Measurements from ENCODE around the gene TAB2.

The TAB2 gene

GRCh38 chr6:149325648-149326236 lies 8.2 kb downstream of the TAB2 start (continued):
- TF ChIP-seq CSRNP3 (CRISPR knock-in tag; IDR thresholded peaks at IDR 0.05) (no peak), SNAI2 (CRISPR knock-in tag; IDR thresholded peaks at IDR 0.05) (no peak), ZFP30 (CRISPR knock-in tag; IDR thresholded peaks at IDR 0.05) (no peak), TOX (CRISPR knock-in tag; IDR thresholded peaks at IDR 0.05; ENCODE audit: borderline replicate concordance) (no peak), BACH2 (CRISPR knock-in tag; IDR thresholded peaks at IDR 0.05; ENCODE audit: borderline replicate concordance) (no peak), ZC3H10 (CRISPR knock-in tag; IDR thresholded peaks at IDR 0.05) (no peak), ISL1 (CRISPR knock-in tag; IDR thresholded peaks at IDR 0.05) (no peak), ESRRG (CRISPR knock-in tag; IDR thresholded peaks at IDR 0.05) (no peak)

- no peak for TF ChIP-seq TCF4 (CRISPR knock-in tag; IDR thresholded peaks at IDR 0.05; ENCODE audit: borderline replicate concordance)
- TF ChIP-seq ZFP3 (CRISPR knock-in tag; IDR thresholded peaks at IDR 0.05) = no peak
- TF ChIP-seq RARB (CRISPR knock-in tag; IDR thresholded peaks at IDR 0.05) = no peak
- no peak for TF ChIP-seq POU6F1 (CRISPR knock-in tag; IDR thresholded peaks at IDR 0.05; ENCODE audit: borderline replicate concordance, low read depth)
- ATAC-seq = no peak
Measured at GRCh38 chr6:149327638-149328037, 10.1 kb downstream of the TAB2 start.

- no peak for ATAC-seq
- TF ChIP-seq TSHZ2 (CRISPR knock-in tag; IDR thresholded peaks at IDR 0.05) (no peak), ZC3H10 (CRISPR knock-in tag; IDR thresholded peaks at IDR 0.05) (no peak), ZNF70 (CRISPR knock-in tag; IDR thresholded peaks at IDR 0.05) (no peak), CSDC2 (CRISPR knock-in tag; IDR thresholded peaks at IDR 0.05) (no peak), ZFP3 (CRISPR knock-in tag; IDR thresholded peaks at IDR 0.05) (no peak), ARNTL (CRISPR knock-in tag; IDR thresholded peaks at IDR 0.05; ENCODE audit: borderline replicate concordance, low read depth) (no peak), ZNF8 (CRISPR knock-in tag; IDR thresholded peaks at IDR 0.05) (no peak), ZFP30 (CRISPR knock-in tag; IDR thresholded peaks at IDR 0.05) (no peak), PATZ1 (CRISPR knock-in tag; IDR thresholded peaks at IDR 0.05; ENCODE audit: borderline replicate concordance) (no peak), OSR1 (CRISPR knock-in tag; IDR thresholded peaks at IDR 0.05) (no peak), RARB (CRISPR knock-in tag; IDR thresholded peaks at IDR 0.05) (no peak)
Measured at GRCh38 chr6:149328083-149328482, 10.6 kb downstream of the TAB2 start.

- ATAC-seq = no peak
Measured at GRCh38 chr6:149329529-149329928, 12.0 kb downstream of the TAB2 start.

More at GRCh38 chr6:149329529-149329928, 12.0 kb downstream of the TAB2 start:
- TF ChIP-seq PATZ1 (CRISPR knock-in tag; IDR thresholded peaks at IDR 0.05; ENCODE audit: borderline replicate concordance) = no peak

Measured in SK-N-SH treated with all-trans-retinoic acid at 6 μM for 48 hours (cell line).